Measurements from ENCODE around the gene CYTH3.

DNA sequence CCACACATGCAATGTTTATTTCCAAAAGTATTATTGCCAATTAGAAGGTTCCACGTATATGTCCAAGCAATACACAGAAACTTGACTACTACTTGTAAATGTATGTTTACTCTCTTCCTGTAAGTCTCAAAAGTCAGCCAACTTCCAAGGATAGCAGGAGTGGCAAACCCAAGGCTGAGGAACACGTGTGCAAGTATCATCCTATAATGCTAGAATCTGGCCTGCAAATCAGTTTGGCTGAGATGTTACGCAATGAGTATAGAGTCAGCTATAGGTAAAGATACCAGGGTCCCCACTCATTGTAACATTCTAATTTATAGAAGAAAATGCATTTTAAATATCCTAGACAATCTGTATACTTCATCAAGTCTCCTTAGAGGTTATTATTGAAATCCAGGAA is 34.7 kb downstream of the CYTH3 start:
- no peak for TF ChIP-seq ZBTB7A (CRISPR knock-in tag; IDR thresholded peaks at IDR 0.05)
- TF ChIP-seq ZNF382 (CRISPR knock-in tag; IDR thresholded peaks at IDR 0.05; ENCODE audit: borderline replicate concordance): no peak
- TF ChIP-seq BHLHE40 (IDR thresholded peaks at IDR 0.05; ENCODE audit: low read length): no peak
- no peak for TF ChIP-seq FOXM1 (CRISPR knock-in tag; IDR thresholded peaks at IDR 0.05)
- no peak for TF ChIP-seq ZNF879 (CRISPR knock-in tag; IDR thresholded peaks at IDR 0.05)
- TF ChIP-seq EP300 (IDR thresholded peaks at IDR 0.05; ENCODE audit: low read depth in 2 of 2, low read length in 2 of 2): no peak
- no peak for TF ChIP-seq EP300 (CRISPR knock-in tag; IDR thresholded peaks at IDR 0.05; ENCODE audit: borderline replicate concordance)
